K562 (cell line): ENCODE results near the gene SHISA9. TPM values are rescaled to one million over a fixed set of nuclear protein-coding genes. Genes with fewer than 3 reads are reported as not detected.
A peak's percentile ranks its signal among the peaks of the same experiment; 100 is the strongest.

Experiments
- ATAC-seq: fragments of 200-7000 bp; cut with Tn5 transposase; 3 replicates; pipeline ENCODE4 v1.9.1; 2020; ENCODE audit warnings: moderate library complexity
- Bru-seq: library from RNA; stranded (reverse); fragments of 400-500 nt; gene quantifications from one replicate; lab custom pipeline; 2021; lab: Mats Ljungman, UMichigan
- BruChase-seq, 2 experiments: library from RNA; stranded (reverse); fragments of 400-500 nt; gene quantifications; one replicate each; lab custom pipeline; 2021; lab: Mats Ljungman, UMichigan
- BruUV-seq: library from RNA; stranded (reverse); fragments of 400-500 nt; replicated peaks from 2 replicates; lab custom pipeline; 2021; lab: Mats Ljungman, UMichigan
- CTCF ChIA-PET: fragments of 300-600 bp; formaldehyde crosslinking; extraction: SDS; loops from one replicate; lab custom pipeline; 2021; ENCODE audit warnings: low intra/inter-chr PET ratio; lab: Yijun Ruan, JAX
- POLR2A ChIA-PET: fragments of 300-600, 350-650 bp; sonication (Branson Sonifier 250); formaldehyde crosslinking; extraction: SDS; loops from one replicate; lab custom pipeline; 2021; ENCODE audit warnings: antibody characterized with exemption, inconsistent platforms; lab: Yijun Ruan, JAX
- DNase-seq, 4 experiments: peaks; one replicate each; pipeline versions ENCODE4 v3.0.0 to v3.0.0-alpha.2; 2011 to 2018; ENCODE audit warnings: low spot score in 3 of 4, mixed read lengths in 3 of 4; ENCODE audit errors: extremely low read depth in 1 of 4
- FAIRE-seq: peaks from 2 replicates; lab custom pipeline; 2011; peaks lifted over from hg19 to GRCh38; lab: Jason Lieb, UNC
- H2AFZ ChIP-seq: 2 replicates; pipeline ENCODE4 v1.6.0; 2011; ENCODE audit warnings: low read depth, low read length, control low read depth, inconsistent platforms
- H3K27ac ChIP-seq: fragments of 200-600 bp; 3 replicates; pipeline ENCODE4 v1.8.0; 2011; ENCODE audit warnings: low read depth, mild to moderate bottlenecking, control low read depth, inconsistent platforms, low read length, moderate library complexity, mixed read lengths; ENCODE audit errors: extremely low read depth
- H3K27me3 ChIP-seq, 2 experiments: fragments of 300-600 bp in 1 of 2; 2 replicates in 1 of 2; 3 replicates in 1 of 2; pipeline versions ENCODE4 v1.6.0 to v1.8.0; 2011; ENCODE audit warnings: inconsistent platforms in 2 of 2, low read length in 2 of 2, mild to moderate bottlenecking in 1 of 2, mixed read lengths in 1 of 2, moderate library complexity in 1 of 2; ENCODE audit not compliant: control insufficient read depth in 2 of 2, insufficient read depth in 2 of 2
- H3K36me3 ChIP-seq: fragments of 300-600 bp; 3 replicates; pipeline ENCODE4 v1.8.0; 2011; ENCODE audit warnings: mild to moderate bottlenecking, low read length, inconsistent platforms; ENCODE audit not compliant: control insufficient read depth, insufficient read depth
- H3K4me1 ChIP-seq, 2 experiments: fragments of 200-600 bp in 1 of 2; replicated peaks in 1 of 2; 2 replicates in 1 of 2; 3 replicates in 1 of 2; pipeline versions ENCODE4 v1.5.1 to v1.8.0; 2011; ENCODE audit warnings: inconsistent platforms in 2 of 2, low read length in 2 of 2, mild to moderate bottlenecking in 1 of 2, mixed read lengths in 1 of 2, moderate library complexity in 1 of 2; ENCODE audit not compliant: control insufficient read depth in 2 of 2, insufficient read depth in 2 of 2
- H3K4me2 ChIP-seq: 2 replicates; pipeline ENCODE4 v1.6.1; 2011; ENCODE audit warnings: low read length, control low read depth, inconsistent platforms, mixed read lengths; ENCODE audit not compliant: insufficient read depth
- H3K4me3 ChIP-seq: fragments of 200-600 bp; sonication (generic), shearing (Covaris generic); 2 replicates; pipeline ENCODE4 v1.5.1; 2016; ENCODE audit warnings: control low read depth, inconsistent platforms
- H3K79me2 ChIP-seq: fragments of 200-600 bp; 3 replicates; pipeline ENCODE4 v1.8.0; 2011; ENCODE audit warnings: low read length, inconsistent platforms; ENCODE audit not compliant: control insufficient read depth, insufficient read depth
- H3K9ac ChIP-seq, 2 experiments: 2 replicates each; pipeline versions ENCODE4 v1.6.0 to v1.6.1; 2011; ENCODE audit warnings: low read depth in 2 of 2, low read length in 2 of 2, control low read depth in 1 of 2, inconsistent platforms in 1 of 2, mild to moderate bottlenecking in 1 of 2, mixed read lengths in 1 of 2; ENCODE audit not compliant: insufficient read depth in 1 of 2
- H3K9me1 ChIP-seq: one replicate; pipeline ENCODE4 v1.6.0; 2011; ENCODE audit warnings: inconsistent platforms, mild to moderate bottlenecking, low read length, moderate library complexity; ENCODE audit not compliant: control insufficient read depth, insufficient read depth
- H3K9me3 ChIP-seq: replicated peaks from 2 replicates; pipeline ENCODE4 v1.5.1; 2011; ENCODE audit warnings: low read depth, low read length, inconsistent platforms; ENCODE audit not compliant: control insufficient read depth, insufficient read depth
- H4K20me1 ChIP-seq: replicated peaks from 2 replicates; pipeline ENCODE4 v1.6.1; 2011; ENCODE audit warnings: low read length, inconsistent platforms, mixed read lengths; ENCODE audit not compliant: control insufficient read depth, insufficient read depth
- C11orf30 ChIP-seq: fragments of 450-650 bp; IDR thresholded peaks from 2 replicates; pipeline ENCODE4 v1.6.1; 2016; ENCODE audit warnings: low read depth, mild to moderate bottlenecking
- CAMTA2 ChIP-seq: fragments of 250-450 bp; sonication (Bioruptor Pico); conservative IDR thresholded peaks from 2 replicates; pipeline ENCODE4 v1.5.1; 2022
- CREB3 ChIP-seq: fragments of 450-650 bp; conservative IDR thresholded peaks from 2 replicates; pipeline ENCODE4 v1.6.1; 2016; ENCODE audit warnings: missing genetic modification characterization, low read depth, mild to moderate bottlenecking, missing compliant biosample characterization, moderate library complexity
- E2F5 ChIP-seq: sonication (generic); formaldehyde crosslinking; IDR thresholded peaks from 2 replicates; pipeline ENCODE4 v1.8.0; 2022; ENCODE audit warnings: mild to moderate bottlenecking, missing genetic modification reagents
- HNRNPH1 ChIP-seq: fragments of 200-400 bp; formaldehyde crosslinking; optimal IDR thresholded peaks from 2 replicates; pipeline ENCODE3; 2017; ENCODE audit warnings: low read depth, mild to moderate bottlenecking, low read length, moderate library complexity
- IRF2 ChIP-seq: sonication (generic); formaldehyde crosslinking; IDR thresholded peaks from 2 replicates; pipeline ENCODE4 v1.8.1; 2022; ENCODE audit warnings: mild to moderate bottlenecking, missing genetic modification reagents
- KAT7 ChIP-seq: sonication (generic); formaldehyde crosslinking; IDR thresholded peaks from 2 replicates; pipeline ENCODE4 v1.8.0; 2022; ENCODE audit warnings: missing genetic modification reagents, mild to moderate bottlenecking, borderline replicate concordance
- NUFIP1 ChIP-seq: fragments of 450-650 bp; IDR thresholded peaks from 2 replicates; pipeline ENCODE4 v1.6.1; 2018; ENCODE audit not compliant: partially characterized antibody
- SETDB1 ChIP-seq: IDR thresholded peaks from one replicate; pipeline ENCODE4 v1.6.1; 2012; ENCODE audit warnings: low read length, control low read depth, inconsistent platforms
- SUPT5H ChIP-seq: fragments of 450-650 bp; IDR thresholded peaks from 2 replicates; pipeline ENCODE4 v1.6.1; 2016
- ZNF551 ChIP-seq: fragments of 250-450 bp; sonication (Bioruptor Pico); IDR thresholded peaks from 2 replicates; pipeline ENCODE4 v1.5.0; 2021; ENCODE audit warnings: mild to moderate bottlenecking, moderate library complexity
- WGBS: fragments of 100-300 bp; shearing (Covaris generic); methylation state at CpG from one replicate; pipeline ENCODE4 v1.1.6; 2016; ENCODE audit warnings: low coverage, mixed read lengths; ENCODE audit not compliant: insufficient coverage; ENCODE audit errors: missing lambda C conversion rate; 5-methylcytosine and 5-hydroxymethylcytosine counted together
- in situ Hi-C: fragments of 300-500 bp; cut with MboI; formaldehyde crosslinking; loops from 4 replicates; pipeline ENCODE4 v1.15.0; 2018; ENCODE audit warnings: inconsistent platforms, mixed read lengths
- intact Hi-C: fragments of 100-400 bp; cut with micrococcal nuclease; formaldehyde crosslinking; loops from 2 replicates; pipeline ENCODE4 v1.14.2; 2022
- long read RNA-seq, 3 experiments: library from polyadenylated mRNA in 2 of 3; library from RNA in 1 of 3; unstranded in 2 of 3; stranded (forward) in 1 of 3; transcript quantifications; one replicate each; pipeline ENCODE4 v2.0.0, GENCODE V29; 2019 to 2022
- polyA minus RNA-seq, 3 experiments: library from RNA; depleted of rRNA, polyadenylated mRNA; stranded (reverse); fragments of >200 nt; gene quantifications; 2 replicates each; pipeline ENCODE4 v1.2.3, GENCODE V29; 2011
- polyA plus RNA-seq, 8 experiments: library from polyadenylated mRNA; depleted of rRNA in 4 of 8; stranded (reverse) in 5 of 8; unstranded in 3 of 8; fragments of >200 nt; fragmentation: Nextera tagmentation in 2 of 8; fragmentation: Illumina TruSeq in 1 of 8; extraction: Ambion mirVana in 2 of 8; extraction: Trizol in 1 of 8; gene quantifications; 2 replicates each; pipeline versions ENCODE4 v1.2.1 to v1.2.3, GENCODE V29; 2011 to 2014; ENCODE audit warnings: inconsistent platforms in 1 of 8, missing spikeins in 1 of 8
- total RNA-seq, 7 experiments: library from RNA; depleted of rRNA in 6 of 7; stranded (reverse); fragments of >200 nt in 6 of 7; fragmentation: Illumina TruSeq in 2 of 7; extraction: Trizol in 2 of 7; gene quantifications; 2 replicates each; pipeline versions ENCODE4 v1.2.1 to v1.2.3, GENCODE V29; 2011 to 2021; ENCODE audit warnings: low replicate concordance in 1 of 7
- TF ChIP-seq, protein P1 (sequence below): sonication (generic); formaldehyde crosslinking; IDR thresholded peaks from 2 replicates; pipeline ENCODE4 v1.4.0; 2020; ENCODE audit warnings: mild to moderate bottlenecking, missing genetic modification reagents
- TF ChIP-seq, protein P2 (sequence below): fragments of 450-650 bp; formaldehyde crosslinking; IDR thresholded peaks from 2 replicates; pipeline ENCODE4 v1.4.0; 2022; ENCODE audit warnings: missing genetic modification characterization

The SHISA9 gene
- 0.46 and 0.77 TPM in 2 replicates for total RNA-seq (2011; cell fraction: chromatin; rRNA removed; ENCODE audit: low replicate concordance)
- 0.26 and 0.33 TPM in 2 replicates for total RNA-seq (2011; cell fraction: nucleolus; rRNA removed)
- 0.66 and 0.92 TPM in 2 replicates for total RNA-seq (2011; cell fraction: nucleoplasm; rRNA removed)
- total RNA-seq (2014; rRNA removed): not detected in 2 replicates
- under 0.01 TPM in 1 of 2 replicates, not detected in the other for total RNA-seq (2014; rRNA removed; fragmentation: Illumina TruSeq; extraction: Trizol)
- total RNA-seq (2015; rRNA removed; fragmentation: Illumina TruSeq; extraction: Trizol): not detected in 2 replicates
- total RNA-seq (2021): 0.16 TPM in 1 of 2 replicates, not detected in the other
- 0.01 and 0.03 TPM in 2 replicates for polyA plus RNA-seq (2011; rRNA removed)
- not detected in 2 replicates for polyA plus RNA-seq (2011; cell fraction: cytosol; rRNA removed)
- polyA plus RNA-seq (2011; cell fraction: nucleus; rRNA removed): 0.08 and 0.14 TPM in 2 replicates
- polyA plus RNA-seq (2012): 0.01 TPM in 2 replicates
- not detected in 2 replicates for polyA plus RNA-seq (2014; fragmentation: Illumina TruSeq; extraction: Trizol)
- polyA plus RNA-seq (2014; fragmentation: Nextera tagmentation; extraction: Ambion mirVana): not detected
- polyA plus RNA-seq (2014; rRNA removed): not detected in 2 replicates
- 0.21 TPM in 2 replicates for polyA minus RNA-seq (2011; rRNA and poly(A)+ RNA removed)
- not detected in 2 replicates for polyA minus RNA-seq (2011; cell fraction: cytosol; rRNA and poly(A)+ RNA removed)
- 0.27 and 0.56 TPM in 2 replicates for polyA minus RNA-seq (2011; cell fraction: nucleus; rRNA and poly(A)+ RNA removed)
- Bru-seq, nascent RNA: percentile 0 among the genes with signal in this experiment
- not detected for BruChase-seq, experiment 1, labeled RNA remaining after a 2-hour chase
- BruChase-seq, experiment 2, labeled RNA remaining after a 6-hour chase: percentile 1 among the genes with signal in this experiment
- long read RNA-seq, experiment 1: 0 reads
- long read RNA-seq, experiment 2: 0 reads
- long read RNA-seq, experiment 3: 0 reads

- CTCF ChIA-PET: no interaction called here
- FAIRE-seq (no peak), ATAC-seq (no peak), DNase-seq (no peak)
- intact Hi-C loops: no loop called here
- Histone ChIP-seq H4K20me1 (no peaks in the 10 kb centered on the region), H3K4me3 (no peak within 1 kb of the TSS), H3K36me3 (no peaks in the 10 kb centered on the region), H3K9me3 (no peaks in the 10 kb centered on the region), H3K9ac (no peak within 1 kb of the TSS), H2AFZ (no peak within 1 kb of the TSS), H3K27me3 (peaks cover 12 to 43% of the 10 kb centered on the region in 2 experiments), H3K79me2 (no peaks in the 10 kb centered on the region), H3K4me2 (no peak within 1 kb of the TSS), H3K9me1 (no peaks in the 10 kb centered on the region), H3K27ac (no peak within 1 kb of the TSS), H3K4me1 (peaks cover 0 to 16% of the 10 kb centered on the region in 2 experiments; a peak in 2 of 5 replicates)
- BruUV-seq: no TSS peak
- WGBS: 29% methylated on average over 48 of the region's 110 CpGs
- POLR2A ChIA-PET: no interaction called here
- in situ Hi-C loops: no loop called here
- TF ChIP-seq, protein P1, sequence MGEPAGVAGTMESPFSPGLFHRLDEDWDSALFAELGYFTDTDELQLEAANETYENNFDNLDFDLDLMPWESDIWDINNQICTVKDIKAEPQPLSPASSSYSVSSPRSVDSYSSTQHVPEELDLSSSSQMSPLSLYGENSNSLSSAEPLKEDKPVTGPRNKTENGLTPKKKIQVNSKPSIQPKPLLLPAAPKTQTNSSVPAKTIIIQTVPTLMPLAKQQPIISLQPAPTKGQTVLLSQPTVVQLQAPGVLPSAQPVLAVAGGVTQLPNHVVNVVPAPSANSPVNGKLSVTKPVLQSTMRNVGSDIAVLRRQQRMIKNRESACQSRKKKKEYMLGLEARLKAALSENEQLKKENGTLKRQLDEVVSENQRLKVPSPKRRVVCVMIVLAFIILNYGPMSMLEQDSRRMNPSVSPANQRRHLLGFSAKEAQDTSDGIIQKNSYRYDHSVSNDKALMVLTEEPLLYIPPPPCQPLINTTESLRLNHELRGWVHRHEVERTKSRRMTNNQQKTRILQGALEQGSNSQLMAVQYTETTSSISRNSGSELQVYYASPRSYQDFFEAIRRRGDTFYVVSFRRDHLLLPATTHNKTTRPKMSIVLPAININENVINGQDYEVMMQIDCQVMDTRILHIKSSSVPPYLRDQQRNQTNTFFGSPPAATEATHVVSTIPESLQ (CRISPR knock-in tag): no peak
- no peak for TF ChIP-seq ZNF551 (CRISPR knock-in tag)
- no peak for TF ChIP-seq CREB3
- TF ChIP-seq HNRNPH1: no peak
- TF ChIP-seq NUFIP1: no peak
- no peak for TF ChIP-seq SUPT5H
- TF ChIP-seq C11orf30: no peak
- TF ChIP-seq E2F5: no peak
- no peak for TF ChIP-seq IRF2 (CRISPR knock-in tag)
- TF ChIP-seq CAMTA2 (CRISPR knock-in tag): no peak
- no peak for TF ChIP-seq KAT7 (CRISPR knock-in tag)
- TF ChIP-seq, protein P2, sequence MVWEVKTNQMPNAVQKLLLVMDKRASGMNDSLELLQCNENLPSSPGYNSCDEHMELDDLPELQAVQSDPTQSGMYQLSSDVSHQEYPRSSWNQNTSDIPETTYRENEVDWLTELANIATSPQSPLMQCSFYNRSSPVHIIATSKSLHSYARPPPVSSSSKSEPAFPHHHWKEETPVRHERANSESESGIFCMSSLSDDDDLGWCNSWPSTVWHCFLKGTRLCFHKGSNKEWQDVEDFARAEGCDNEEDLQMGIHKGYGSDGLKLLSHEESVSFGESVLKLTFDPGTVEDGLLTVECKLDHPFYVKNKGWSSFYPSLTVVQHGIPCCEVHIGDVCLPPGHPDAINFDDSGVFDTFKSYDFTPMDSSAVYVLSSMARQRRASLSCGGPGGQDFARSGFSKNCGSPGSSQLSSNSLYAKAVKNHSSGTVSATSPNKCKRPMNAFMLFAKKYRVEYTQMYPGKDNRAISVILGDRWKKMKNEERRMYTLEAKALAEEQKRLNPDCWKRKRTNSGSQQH (CRISPR knock-in tag): no peak
- no peak for TF ChIP-seq SETDB1
Observed at GRCh38 chr16:12901597-12902461, at the start of gene SHISA9. Gene SHISA9, plus strand, starts transcription at chr16:12901598.
